Stimulated activated CD4-positive, alpha-beta T cell treated with anti-CD3 and anti-CD28 coated beads, Interleukin-12 subunit alpha, Interleukin-12 subunit beta, amount 100 ng/mL, for 4 hours (primary cell): ENCODE results near the gene SST.
"Not testable (repeated sequence)": the region's sequence is repeated elsewhere in the genome, so short reads cannot be mapped to it uniquely, and the experiment has no call there.

Experiments used
- DNase-seq: peaks from one replicate; pipeline ENCODE4 v3.0.0-alpha.2; 2020

The SST gene

DNA sequence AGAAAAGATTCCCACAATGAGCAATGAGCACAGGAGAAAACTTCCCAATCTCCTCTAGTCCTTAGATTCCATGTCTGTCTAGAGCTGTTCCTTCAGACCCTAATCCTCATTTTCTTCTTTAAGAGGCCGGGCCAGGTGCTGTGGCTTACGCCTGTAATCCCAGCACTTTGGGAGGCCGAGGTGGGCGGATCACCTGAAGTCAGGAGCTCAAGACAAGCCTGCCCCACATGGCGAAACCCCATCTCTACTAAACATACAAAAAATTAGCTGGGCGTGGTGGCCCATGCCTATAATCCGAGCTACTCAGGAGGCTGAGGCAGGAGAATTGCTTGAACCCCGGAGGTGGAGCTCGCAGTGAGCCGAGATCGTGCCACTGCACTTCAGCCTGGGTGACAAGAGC lies 11.6 kb upstream of the SST start:
- DNase-seq, result not testable (repeated sequence)

DNA sequence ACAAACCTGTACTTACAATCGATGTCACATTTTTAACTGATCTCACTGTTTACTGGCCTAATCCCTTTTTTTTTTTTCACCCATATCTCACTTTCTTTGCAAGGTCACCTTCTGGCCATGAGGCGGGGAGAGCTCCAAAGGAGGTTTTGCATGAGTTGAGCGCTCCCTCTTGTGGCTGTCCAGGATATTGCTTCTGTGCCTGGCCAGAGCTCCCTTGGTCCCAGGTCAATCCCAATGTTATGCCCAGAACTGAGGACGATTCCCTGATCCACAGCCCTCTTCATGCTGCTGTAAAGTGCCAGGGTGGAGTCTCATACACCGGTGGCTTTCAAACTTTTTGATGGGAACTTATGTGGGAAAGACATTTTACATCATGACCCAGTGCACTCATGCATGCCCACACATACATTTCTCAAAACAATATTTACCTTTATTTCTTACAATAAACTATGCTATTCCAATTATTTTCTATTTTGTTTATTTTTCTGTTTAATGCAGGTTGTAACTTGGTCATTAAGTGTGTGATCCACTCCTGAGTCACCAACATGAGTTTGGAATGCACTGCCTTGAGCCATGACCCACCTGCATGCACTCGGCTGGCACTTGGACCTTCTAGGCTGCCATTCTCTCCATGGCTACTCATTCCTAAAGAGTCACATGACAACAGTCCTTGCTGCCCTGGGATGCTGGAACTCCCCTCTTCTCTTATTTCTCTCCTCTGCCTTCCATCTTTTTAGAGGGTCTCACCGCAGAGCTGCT lies 9.6 kb upstream of the SST start:
- DNase-seq, result peak; percentile 69

DNA sequence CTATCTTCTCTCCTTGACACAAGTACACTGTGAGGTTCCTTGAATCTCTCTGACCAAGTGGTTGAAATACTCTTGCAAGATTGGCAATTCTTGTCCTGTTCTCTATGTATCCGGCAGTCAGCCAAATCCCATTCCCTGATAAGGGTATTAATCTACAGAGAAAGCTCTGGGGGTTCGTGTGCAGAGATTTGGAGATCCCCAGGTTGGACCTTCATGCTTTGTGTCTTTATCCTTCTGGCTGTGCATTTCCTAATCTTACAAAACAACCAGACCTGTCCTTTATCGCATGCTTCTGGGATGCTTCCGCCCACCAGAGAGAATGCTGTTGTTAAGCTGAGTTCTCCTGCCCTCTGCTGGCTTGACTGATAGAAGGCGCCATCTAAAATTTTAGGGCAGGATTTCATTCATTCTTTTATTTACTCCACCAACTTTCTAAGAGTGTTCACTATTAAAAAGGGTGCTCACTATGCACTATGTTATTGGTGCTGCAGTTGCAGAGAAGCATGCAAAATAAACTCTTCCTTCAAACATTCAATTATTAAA lies 8.6 kb upstream of the SST start:
- DNase-seq, result peak; percentile 4

DNA sequence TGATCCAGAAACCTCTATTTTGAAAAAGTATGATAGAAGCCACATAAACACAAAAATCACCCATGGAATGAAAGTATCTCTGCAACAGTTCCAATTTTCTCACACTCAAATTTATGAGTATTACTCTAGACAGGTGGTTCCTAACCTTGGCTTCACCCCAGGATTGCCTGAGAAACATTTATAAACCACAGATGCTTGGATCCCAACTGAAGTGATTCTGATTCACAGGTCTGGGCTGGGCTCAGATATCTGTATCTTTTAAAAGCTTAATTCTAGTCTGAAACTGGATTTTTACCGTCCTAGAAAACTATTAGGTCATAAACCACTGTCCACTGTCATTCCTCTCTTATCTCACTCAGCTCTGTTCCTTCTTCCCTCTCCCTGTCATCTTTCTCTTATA lies 7.4 kb upstream of the SST start:
- no peak for DNase-seq

DNA sequence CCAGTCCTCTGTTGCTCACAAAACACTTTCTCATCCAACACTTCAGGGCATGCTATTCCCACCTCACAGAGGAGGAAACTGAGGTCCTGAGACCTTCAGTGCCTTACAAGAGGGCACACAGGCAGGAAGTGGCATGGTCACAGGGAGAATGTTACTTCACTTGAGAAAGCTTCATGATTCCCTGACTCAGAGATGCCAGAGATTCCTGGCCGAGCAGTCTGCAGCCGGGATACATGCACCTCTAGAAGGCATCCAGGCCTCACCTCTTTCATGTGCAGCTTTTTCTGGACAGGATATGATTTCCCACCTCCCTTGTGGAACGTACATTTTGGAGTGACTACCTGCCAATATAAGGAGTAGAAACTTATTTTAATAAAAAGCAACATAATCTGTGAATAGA lies 2.8 kb upstream of the SST start:
- no peak for DNase-seq

DNA sequence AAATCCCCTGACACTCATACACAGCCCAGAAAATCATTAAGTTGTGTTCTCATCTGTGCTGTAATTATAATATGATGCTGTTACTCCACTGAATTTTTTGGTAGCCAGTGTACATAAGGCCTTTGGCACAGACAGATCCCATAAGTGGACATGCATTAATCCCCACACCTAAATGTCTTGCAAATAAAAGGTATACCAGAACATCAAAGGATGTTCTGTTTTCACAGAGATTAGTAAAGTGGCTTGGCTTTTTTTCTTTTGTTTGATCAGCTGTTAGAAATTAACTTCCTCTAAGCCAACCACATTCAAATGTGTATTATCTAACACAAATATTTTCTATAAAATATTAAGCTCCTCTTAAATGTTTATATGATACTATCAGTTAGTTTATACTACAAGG lies 2.7 kb downstream of the SST start:
- no peak for DNase-seq

DNA sequence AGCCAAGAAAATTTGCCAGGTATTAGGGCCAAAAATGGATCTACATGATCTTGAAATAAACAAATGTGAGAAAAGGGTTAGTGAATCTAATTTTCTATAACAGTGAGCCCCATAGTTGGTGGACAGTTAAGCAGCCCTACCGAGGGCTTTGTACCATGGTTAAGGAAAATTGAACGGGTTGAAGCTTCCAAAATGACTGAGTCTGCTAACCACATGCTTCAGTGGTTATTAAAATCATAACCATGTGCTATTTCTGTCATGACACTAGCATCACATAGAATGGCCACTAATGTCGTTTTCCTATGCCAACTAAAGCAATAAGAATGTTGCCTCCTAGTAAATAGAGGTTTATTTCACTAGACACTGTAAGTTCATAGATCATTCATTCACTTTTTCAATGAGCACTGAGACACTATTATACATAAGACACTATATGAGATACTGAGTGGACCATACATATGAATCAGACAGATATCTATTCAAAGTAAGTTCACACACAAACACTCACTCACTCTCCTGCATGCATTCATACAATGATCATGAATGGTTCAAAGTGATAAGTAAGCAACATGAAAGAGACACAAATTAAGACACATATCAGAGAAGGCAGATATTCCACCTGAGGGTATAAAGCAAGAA lies 4.3 kb downstream of the SST start:
- DNase-seq, result no peak

DNA sequence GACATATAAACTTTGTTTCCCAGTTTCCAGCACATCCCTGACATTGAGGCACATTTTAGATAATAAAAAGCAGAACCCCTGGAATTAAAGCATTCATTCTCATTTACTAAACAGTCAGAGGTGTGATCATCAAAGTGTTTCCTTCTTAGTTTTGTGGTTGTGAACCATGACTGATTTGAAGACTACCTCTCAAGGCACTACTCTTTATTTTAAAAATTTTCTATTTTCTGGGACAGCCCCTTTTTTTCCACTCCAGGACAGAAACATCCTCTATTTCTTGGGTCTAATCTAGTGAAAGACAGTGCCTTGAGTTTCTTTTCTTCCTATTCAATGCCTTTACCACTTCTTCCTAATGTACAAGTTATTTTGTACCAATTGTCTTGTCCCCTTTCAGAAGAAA lies 5.2 kb downstream of the SST start:
- no peak for DNase-seq

DNA sequence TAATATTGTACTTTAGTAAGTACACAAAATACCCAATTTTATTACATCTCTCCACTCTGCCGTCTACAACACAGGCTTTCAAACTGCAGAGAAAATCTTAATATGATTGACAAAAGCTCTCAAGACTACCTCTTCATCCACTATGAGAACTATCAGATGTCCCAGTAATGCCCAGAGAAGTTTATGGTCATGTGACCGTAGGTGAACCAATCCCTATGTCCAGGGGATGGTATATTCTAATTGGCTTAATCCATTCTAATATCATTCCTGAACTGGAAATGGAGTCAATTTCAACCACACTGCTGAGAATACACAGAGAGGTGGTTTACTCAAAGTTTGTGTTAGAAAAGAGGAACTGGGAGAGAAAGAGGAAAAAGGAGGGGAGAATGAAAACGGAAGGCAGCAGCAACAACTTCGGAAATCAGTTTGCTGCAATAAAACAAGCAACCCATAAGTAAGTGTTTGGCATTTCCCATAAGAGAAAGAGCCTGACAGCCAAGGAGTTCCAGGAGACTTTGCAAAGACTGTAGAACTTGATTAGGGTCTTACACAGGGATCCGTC lies 7.3 kb downstream of the SST start:
- no peak for DNase-seq

DNA sequence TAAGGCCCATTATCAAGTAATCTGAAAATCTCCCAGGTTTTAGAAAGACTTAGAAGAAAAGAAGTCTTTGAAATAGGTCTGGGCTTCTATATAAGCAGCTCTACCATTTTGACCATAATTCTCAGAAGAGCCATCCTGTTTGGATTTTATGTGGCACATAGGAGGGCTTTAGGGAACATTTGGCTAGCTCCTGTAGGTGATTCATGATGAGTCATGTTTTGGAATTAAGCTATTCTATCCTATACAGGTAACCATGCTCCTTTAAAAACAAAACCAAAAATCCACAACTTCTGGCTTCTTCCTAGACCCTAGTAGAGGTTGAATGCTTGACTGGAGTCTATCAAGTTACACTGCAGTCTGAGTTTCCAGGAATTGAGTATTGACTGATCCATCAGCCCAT lies 8.9 kb downstream of the SST start:
- no peak for DNase-seq

DNA sequence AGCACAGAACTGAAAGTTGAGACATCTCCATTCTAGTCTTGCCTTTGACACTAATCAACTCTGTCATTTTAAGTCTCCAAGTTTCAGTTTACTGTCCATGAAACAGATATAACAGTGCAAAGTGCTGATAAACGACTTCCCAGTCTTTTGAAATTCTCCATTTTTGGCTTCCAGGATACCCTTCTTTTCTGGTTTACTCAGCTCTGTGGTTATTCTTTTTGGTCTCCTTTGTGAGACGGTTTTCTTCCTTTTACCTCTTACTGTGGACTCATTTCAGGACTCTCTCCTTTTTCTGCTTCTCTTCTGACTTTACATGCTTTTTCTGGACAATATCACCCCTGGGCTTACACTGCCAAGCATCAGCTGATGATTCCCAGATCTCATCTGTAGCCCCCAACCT lies 18.9 kb downstream of the SST start:
- no peak for DNase-seq

DNA sequence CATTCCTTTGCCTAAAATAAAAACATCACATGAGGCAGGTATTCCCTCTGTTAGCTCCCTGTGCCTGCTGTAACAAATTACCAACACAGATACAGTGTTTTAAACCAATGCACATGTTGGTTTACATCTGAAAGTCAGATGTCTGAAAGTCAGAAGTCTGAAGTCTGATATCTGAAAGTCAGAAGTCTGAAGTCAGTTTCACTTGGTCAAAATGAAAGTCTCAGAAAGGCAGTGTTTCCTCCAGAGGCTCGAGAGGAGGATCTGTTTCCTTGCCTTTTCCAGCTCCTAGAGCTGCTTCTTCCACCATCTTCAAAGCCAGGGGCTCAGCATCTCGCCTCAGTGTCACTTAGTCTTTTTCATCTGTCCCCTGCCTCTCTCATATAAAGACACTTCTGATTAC lies 22.0 kb downstream of the SST start:
- no peak for DNase-seq

DNA sequence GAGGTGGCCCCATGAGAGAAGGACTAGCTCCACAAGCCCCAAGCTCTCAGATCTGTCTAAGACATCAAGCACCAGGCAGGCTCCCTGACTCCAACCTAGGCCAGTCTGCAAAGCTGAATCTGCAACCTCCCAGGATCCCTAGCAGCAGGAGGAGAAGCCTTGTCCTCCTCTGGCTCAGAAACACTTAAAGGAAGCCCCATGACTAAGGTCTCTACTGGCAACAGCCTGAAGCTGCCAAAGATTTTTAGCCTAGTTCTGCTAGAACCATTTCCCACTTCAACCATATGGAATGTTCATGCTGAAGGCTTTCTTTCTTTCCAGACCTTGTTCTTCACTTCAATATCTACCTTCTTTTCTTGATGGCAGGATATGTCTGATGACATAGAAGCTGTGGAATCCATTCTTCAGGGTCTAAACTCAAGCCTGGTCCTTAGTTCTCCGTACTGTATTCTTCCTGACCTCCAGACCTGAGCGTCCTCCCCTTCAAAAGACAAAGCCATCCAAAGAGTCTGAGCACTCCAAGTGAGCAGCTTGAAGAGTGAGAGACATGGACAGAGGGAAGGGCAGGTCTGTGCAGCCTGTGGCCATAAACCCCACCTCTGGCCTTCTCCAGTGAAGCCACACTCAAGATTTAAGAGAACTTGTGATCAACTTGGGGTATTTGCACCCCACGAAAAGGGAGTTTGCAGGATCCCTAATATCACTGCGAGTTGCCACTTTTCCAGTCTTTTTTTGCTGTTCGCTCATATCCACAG lies 23.1 kb downstream of the SST start:
- DNase-seq, result no peak

DNA sequence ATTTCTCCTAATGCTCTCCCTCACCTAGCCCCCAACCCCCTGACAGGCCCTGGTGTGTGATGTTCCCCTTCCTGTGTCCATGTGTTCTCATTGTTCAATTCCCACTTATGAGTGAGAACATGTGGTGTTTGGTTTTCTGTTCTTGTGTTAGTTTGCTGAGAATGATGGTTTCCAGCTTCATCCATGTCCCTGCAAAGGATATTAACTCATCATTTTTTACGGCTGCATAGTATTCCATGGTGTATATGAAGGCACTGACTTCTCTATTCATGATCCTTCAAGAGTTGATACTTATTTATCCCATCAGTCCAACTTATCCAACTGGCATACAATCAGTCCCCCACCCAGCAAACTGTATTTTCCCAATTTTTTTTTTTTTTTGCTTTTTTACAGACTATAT lies 24.8 kb downstream of the SST start:
- DNase-seq, result not testable (repeated sequence)

DNA sequence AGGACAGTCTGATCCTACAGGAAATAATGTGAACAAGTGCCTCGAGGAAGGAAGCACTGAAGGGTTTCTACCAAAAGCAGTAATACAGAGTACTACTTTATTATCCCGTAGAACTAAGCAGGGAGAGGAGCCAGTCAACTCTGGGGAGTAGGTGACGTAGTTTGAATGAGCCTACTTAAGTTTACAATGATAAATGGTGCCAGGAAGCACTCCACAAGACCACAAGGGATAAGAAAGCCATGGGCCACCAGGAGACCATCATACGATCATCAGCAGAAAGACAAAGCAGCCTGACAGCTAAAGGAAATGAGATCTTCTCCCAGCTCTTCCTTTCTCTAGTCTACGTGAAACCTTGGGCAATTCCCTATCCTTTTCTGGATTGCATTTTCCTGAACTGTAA lies 27.3 kb downstream of the SST start:
- DNase-seq, result no peak

DNA sequence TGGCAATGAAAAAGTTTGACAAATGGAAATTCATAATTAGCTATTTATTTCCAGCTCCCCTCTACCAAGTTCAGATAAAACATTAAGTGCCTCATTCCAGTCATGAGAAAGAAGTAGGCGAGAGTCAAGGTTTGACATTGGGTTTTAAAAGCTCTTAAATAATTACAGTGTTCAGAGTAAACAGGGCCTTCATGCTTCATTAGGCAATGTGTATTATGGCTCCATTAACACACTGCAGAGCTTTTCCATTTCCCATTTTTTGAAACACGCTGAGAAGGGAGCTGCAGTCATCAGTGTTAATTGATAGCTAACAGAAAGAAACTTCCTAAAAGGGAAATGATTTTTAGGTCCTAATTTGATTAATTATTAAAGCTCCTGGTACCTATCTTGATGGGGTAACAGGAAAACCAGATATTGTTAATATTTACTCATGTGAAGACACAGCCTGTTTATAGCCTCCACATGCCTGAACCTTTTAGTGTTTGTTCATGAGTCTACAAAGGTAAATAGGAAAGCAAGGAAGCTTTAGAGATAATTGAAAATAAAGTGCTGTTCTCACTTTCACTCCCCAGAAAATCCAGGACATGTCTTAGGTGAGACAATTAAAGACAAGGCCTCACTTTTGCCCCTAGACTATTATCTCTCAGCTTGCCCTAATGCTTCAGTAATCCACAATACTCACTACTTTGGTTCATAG lies 28.7 kb downstream of the SST start:
- DNase-seq, result no peak

DNA sequence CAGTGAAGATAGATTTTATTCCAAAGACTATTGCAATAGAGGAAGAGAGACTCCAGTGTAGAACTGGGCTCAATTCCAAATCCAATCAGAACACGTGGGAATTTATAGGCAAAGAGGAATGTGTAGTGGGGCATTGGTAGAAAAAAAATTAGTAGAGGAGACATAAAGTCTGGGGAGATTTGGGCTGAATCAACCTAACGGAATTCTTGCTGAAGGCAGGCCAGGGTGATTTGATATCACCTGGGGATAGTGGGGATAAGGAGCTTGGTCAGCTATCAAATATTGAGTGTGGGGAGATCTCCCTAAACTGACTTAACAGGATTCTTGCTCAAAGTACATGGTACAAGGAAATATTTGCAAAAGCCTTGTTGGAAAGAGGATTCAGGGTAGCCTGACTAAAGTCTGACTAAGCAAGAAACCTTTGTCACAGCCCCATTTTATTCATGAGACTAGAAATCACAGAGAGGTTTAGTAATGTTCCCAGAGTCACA lies 29.6 kb downstream of the SST start:
- no peak for DNase-seq

DNA sequence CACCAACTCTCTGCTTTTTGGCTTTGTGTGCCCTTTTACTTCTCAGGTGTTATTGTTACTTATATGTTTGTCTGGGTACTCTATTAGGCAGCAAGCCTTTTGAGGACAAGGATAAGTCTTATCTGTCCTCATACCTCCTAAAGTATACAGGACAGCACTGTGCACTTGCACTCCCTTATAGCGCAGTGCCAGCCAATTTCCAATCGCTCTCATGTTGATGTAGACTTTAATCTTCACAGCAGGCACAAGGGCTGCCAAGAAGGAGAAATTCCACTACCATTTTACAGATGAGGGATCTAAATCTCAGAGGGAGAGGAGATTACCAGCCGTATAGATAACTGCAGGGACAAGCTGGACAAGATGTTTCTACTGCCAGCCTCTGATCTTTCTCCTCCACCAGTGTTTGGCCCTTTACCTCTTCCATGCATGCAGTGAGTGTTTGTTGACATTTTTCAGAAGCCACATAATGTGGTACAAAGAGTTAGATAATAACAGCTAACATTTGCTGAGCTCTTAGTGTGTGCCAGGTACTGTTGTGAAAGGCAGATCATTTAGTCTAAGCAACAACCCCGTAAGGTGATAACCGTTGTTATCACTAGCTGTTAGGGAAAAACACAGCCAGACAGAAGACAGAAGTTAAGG lies 30.1 kb downstream of the SST start:
- no peak for DNase-seq

DNA sequence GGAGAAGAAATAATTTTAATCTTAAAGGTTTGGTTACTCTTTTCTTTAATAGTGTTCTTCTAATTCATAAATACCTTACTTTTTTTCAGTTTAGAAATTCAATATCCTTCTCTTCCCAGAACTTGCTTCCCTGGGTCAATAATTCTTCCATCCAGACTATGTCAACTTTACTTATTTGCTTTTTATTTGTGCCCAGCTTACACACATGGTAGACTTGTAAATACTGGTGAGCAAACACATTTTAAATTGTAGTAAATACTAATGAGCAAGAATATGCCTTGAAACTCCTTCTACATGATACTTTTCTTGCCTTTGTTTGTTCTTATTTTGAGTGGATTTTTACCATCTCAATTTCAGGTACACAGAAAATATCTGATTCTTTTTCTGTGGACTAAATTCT lies 33.7 kb downstream of the SST start:
- no peak for DNase-seq

DNA sequence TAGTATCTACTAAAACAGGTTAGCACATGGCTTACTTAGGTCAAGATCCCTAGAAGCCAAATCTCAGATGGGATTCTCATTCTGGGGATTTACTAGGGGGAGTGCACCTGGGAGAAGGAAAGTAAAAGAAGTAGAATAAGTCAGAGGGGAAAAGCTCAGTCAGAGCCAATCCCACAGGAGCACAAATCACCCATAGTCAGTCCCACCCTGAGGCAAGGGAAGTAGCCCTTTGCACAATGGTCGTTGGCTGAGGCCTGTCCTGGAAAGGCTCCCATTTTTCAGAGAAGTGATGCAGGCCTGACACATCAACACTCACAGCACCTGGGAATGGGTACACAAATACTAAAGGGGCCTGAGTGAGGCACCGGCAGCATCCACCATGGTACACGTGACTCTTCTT lies 39.8 kb downstream of the SST start:
- no peak for DNase-seq

DNA sequence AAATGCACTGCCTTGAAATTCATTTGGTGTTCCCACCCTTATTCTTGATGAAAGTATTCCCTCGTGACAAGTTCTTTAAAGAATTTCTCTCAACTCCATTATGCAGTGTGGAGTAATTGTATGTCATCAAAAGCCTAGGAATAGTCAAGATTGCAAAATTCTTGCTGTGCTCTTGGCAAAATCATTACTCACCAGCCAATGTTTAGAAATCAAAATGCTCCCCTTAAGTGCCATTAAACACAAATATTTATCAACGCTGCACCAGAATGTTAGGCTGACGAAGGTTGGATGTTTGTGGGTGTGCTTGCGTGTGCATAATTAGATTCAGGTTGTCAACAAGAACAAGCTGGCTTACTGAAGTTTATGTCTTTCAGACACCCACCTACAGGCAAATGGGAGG lies 40.5 kb downstream of the SST start:
- no peak for DNase-seq

DNA sequence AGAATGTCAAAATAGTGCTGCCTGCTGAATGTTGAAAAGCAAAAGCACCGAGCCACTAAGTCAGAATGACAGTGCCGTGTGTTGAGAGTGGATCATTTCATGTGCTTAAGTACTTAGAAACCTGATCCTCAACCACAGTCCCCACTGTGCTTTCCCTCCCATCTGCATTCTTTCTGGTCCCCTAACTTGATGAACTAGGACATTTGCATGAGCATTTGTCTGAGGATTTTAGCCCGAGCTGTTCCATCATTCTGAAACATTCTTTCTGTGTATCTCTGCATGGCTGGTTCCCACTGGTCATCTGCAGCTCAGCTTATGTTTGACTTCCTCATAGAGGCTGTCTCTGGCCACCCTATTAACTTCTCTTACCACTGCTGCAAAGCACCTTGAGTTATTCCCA lies 42.0 kb downstream of the SST start:
- DNase-seq, result no peak
